GM23338 (cell line): ENCODE results near the gene CCT5. TPM values are rescaled to one million over a fixed set of nuclear protein-coding genes. Genes with fewer than 3 reads are reported as not detected.

Source experiments
- ATAC-seq: fragments of 200-7000 bp; cut with Tn5 transposase; 3 replicates; pipeline ENCODE4 v1.9.1; 2020
- DNase-seq: peaks from one replicate; pipeline ENCODE4 v3.0.0-alpha.2; 2015; ENCODE audit warnings: low spot score
- H2AFZ ChIP-seq: fragments of 200-600 bp; sonication (generic); 2 replicates; pipeline ENCODE4 v1.8.0; 2016; ENCODE audit warnings: antibody characterized with exemption, mild to moderate bottlenecking, moderate library complexity
- H3F3A ChIP-seq: fragments of 200-600 bp; sonication (generic); replicated peaks from 2 replicates; pipeline ENCODE4 v1.8.0; 2017; ENCODE audit warnings: antibody characterized with exemption, mixed run types, low read depth
- H3K27ac ChIP-seq: fragments of 200-600 bp; sonication (generic); 2 replicates; pipeline ENCODE4 v1.6.1; 2016; ENCODE audit warnings: low read depth
- H3K27me3 ChIP-seq: fragments of 200-600 bp; sonication (generic); 2 replicates; pipeline ENCODE4 v1.8.0; 2016; ENCODE audit warnings: mild to moderate bottlenecking, mixed run types, moderate library complexity; ENCODE audit not compliant: insufficient read depth
- H3K36me3 ChIP-seq: fragments of 200-600 bp; sonication (generic); 2 replicates; pipeline ENCODE4 v1.8.0; 2016; ENCODE audit warnings: mild to moderate bottlenecking; ENCODE audit not compliant: insufficient read depth
- H3K4me1 ChIP-seq: fragments of 200-600 bp; sonication (generic); 2 replicates; pipeline ENCODE4 v1.8.0; 2016; ENCODE audit warnings: mild to moderate bottlenecking, moderate library complexity; ENCODE audit not compliant: insufficient read depth
- H3K4me2 ChIP-seq: fragments of 200-600 bp; sonication (generic); 2 replicates; pipeline ENCODE4 v1.7.1; 2017; ENCODE audit warnings: mixed run types
- H3K4me3 ChIP-seq: fragments of 200-600 bp; sonication (generic); 2 replicates; pipeline ENCODE4 v1.6.1; 2016; ENCODE audit warnings: mixed run types
- H3K79me2 ChIP-seq: fragments of 200-600 bp; sonication (generic); replicated peaks from 2 replicates; pipeline ENCODE4 v1.8.0; 2017; ENCODE audit warnings: mild to moderate bottlenecking; ENCODE audit not compliant: insufficient read depth
- H3K9me2 ChIP-seq: fragments of 200-600 bp; sonication (generic); 2 replicates; pipeline ENCODE4 v1.8.0; 2017; ENCODE audit not compliant: insufficient read depth
- H4K20me1 ChIP-seq: fragments of 200-600 bp; sonication (generic); replicated peaks from 2 replicates; pipeline ENCODE4 v1.8.0; 2017; ENCODE audit warnings: mild to moderate bottlenecking; ENCODE audit not compliant: insufficient read depth
- H3K27ac Mint-ChIP-seq: 2 replicates; pipeline ENCODE4 v1.8.0; 2020; ENCODE audit warnings: inconsistent platforms, mild to moderate bottlenecking, moderate library complexity, mixed read lengths
- H3K27me3 Mint-ChIP-seq: 3 replicates; pipeline ENCODE4 v1.8.0; 2022; ENCODE audit warnings: low read depth, mild to moderate bottlenecking, moderate library complexity, mixed read lengths, inconsistent platforms; ENCODE audit not compliant: insufficient read depth, poor library complexity
- H3K36me3 Mint-ChIP-seq: 3 replicates; pipeline ENCODE4 v1.8.0; 2021; ENCODE audit warnings: low read depth, mild to moderate bottlenecking, inconsistent platforms, moderate library complexity, mixed read lengths
- H3K4me1 Mint-ChIP-seq: 3 replicates; pipeline ENCODE4 v1.8.0; 2020; ENCODE audit warnings: mild to moderate bottlenecking, inconsistent platforms, mixed read lengths
- H3K4me3 Mint-ChIP-seq: 3 replicates; pipeline ENCODE4 v1.8.0; 2021; ENCODE audit warnings: moderate library complexity, mild to moderate bottlenecking, inconsistent platforms, mixed read lengths
- H3K9me3 Mint-ChIP-seq: 3 replicates; pipeline ENCODE4 v1.8.0; 2020; ENCODE audit warnings: moderate library complexity, mild to moderate bottlenecking, inconsistent platforms, mixed read lengths
- CREB1 ChIP-seq: fragments of 250-450 bp; sonication (Bioruptor Pico); IDR thresholded peaks from 2 replicates; pipeline ENCODE4 v1.5.0; 2020; ENCODE audit warnings: low read depth, mild to moderate bottlenecking, moderate library complexity
- EZH2 ChIP-seq: fragments of 200-600 bp; sonication (generic); IDR thresholded peaks from one replicate; pipeline ENCODE4 v1.8.0; 2017; ENCODE audit warnings: antibody characterized with exemption, mild to moderate bottlenecking, low read depth; ENCODE audit not compliant: unreplicated experiment
- EZH2phosphoT487 ChIP-seq: fragments of 200-600 bp; sonication (generic); IDR thresholded peaks from one replicate; pipeline ENCODE4 v1.8.1; 2018; ENCODE audit warnings: antibody characterized with exemption; ENCODE audit not compliant: unreplicated experiment
- POLR2AphosphoS5 ChIP-seq: IDR thresholded peaks from 2 replicates; pipeline ENCODE4 v1.6.1; 2016; ENCODE audit warnings: antibody characterized with exemption, low read depth
- STAT1 ChIP-seq: IDR thresholded peaks from one replicate; pipeline ENCODE4 v1.6.1; 2016; ENCODE audit warnings: antibody characterized with exemption; ENCODE audit not compliant: unreplicated experiment
- ZNF114 ChIP-seq: fragments of 250-450 bp; sonication (Bioruptor Pico); IDR thresholded peaks from 2 replicates; pipeline ENCODE4 v1.5.0; 2020; ENCODE audit warnings: mild to moderate bottlenecking, moderate library complexity
- polyA plus RNA-seq: library from polyadenylated mRNA; unstranded; fragments of >200 nt; fragmentation: Nextera tagmentation; extraction: Ambion mirVana; gene quantifications from 2 replicates; pipeline ENCODE4 v1.2.1, GENCODE V29; 2016
- total RNA-seq: library from RNA; depleted of rRNA; stranded (reverse); fragments of >200 nt; shearing (Covaris generic); gene quantifications from 2 replicates; pipeline ENCODE4 v1.2.3, GENCODE V29; 2014
- TF ChIP-seq, protein P1 (sequence below): IDR thresholded peaks from one replicate; pipeline ENCODE4 v1.6.1; 2018; ENCODE audit warnings: antibody characterized with exemption; ENCODE audit not compliant: unreplicated experiment
- TF ChIP-seq, protein P2 (sequence below), 2 experiments: fragments of 200-600 bp in 1 of 2; sonication (generic) in 1 of 2; conservative IDR thresholded peaks; 2 replicates each; pipeline versions ENCODE4 v1.5.1 to v1.6.1; 2016 to 2017; ENCODE audit warnings: antibody characterized with exemption in 2 of 2, low read depth in 2 of 2, mild to moderate bottlenecking in 2 of 2, moderate library complexity in 1 of 2
- TF ChIP-seq, protein P3 (sequence below): IDR thresholded peaks from 2 replicates; pipeline ENCODE4 v1.6.1; 2016; ENCODE audit warnings: antibody characterized with exemption

Gene CCT5
- total and polyA plus RNA-seq, 2 experiments from 2014 or later = 576 to 661 TPM

DNA sequence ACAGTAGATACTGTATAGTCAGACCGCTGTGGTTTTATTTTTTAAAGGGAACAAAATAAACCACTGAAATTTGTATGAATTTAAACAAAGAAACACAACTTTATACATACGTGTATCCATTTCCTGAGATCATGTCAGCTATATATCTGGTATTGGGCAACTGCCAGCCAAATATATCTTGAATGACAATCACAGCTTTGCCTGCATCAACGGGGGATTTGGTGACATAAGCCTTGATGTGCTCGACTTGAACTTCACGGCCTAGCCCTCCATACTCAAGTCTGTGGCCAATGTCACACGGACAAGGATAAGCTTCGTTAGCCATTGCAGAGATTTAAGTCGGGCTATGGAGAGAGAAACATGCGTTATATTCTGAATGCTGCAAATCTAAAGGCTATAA, 40.4 kb downstream of the CCT5 start:
- peaks cover 9% of the 10 kb centered on the region for H3K27me3 Mint-ChIP-seq
- Histone ChIP-seq H3K9me2 (no peaks in the 10 kb centered on the region), H2AFZ (no peak overlapping the region), H3K79me2 (no peaks in the 10 kb centered on the region; the same call in 1 of the 2 replicates), H3K36me3 (no peaks in the 10 kb centered on the region), H3K4me3 (no peak overlapping the region), H3F3A (0 out of 2 replicates have a peak, but pooled peaks cover 3% of the 10 kb centered on the region), H4K20me1 (no peaks in the 10 kb centered on the region), H3K27me3 (no peaks in the 10 kb centered on the region), H3K4me1 (no peaks in the 10 kb centered on the region), H3K27ac (no peak overlapping the region), H3K4me2 (no peak overlapping the region)
- H3K4me1 Mint-ChIP-seq = peaks cover 9% of the 10 kb centered on the region
- no peak for DNase-seq
- H3K4me3 Mint-ChIP-seq = no peak overlapping the region
- H3K9me3 Mint-ChIP-seq = peaks cover 4% of the 10 kb centered on the region; the same call in 1 of the 3 replicates
- no peak for ATAC-seq
- TF ChIP-seq EZH2 (no peak), EZH2phosphoT487 (no peak), STAT1 (no peak), POLR2AphosphoS5 (no peak), CREB1 (CRISPR knock-in tag) (no peak), ZNF114 (CRISPR knock-in tag) (no peak)
- TF ChIP-seq, protein P1, sequence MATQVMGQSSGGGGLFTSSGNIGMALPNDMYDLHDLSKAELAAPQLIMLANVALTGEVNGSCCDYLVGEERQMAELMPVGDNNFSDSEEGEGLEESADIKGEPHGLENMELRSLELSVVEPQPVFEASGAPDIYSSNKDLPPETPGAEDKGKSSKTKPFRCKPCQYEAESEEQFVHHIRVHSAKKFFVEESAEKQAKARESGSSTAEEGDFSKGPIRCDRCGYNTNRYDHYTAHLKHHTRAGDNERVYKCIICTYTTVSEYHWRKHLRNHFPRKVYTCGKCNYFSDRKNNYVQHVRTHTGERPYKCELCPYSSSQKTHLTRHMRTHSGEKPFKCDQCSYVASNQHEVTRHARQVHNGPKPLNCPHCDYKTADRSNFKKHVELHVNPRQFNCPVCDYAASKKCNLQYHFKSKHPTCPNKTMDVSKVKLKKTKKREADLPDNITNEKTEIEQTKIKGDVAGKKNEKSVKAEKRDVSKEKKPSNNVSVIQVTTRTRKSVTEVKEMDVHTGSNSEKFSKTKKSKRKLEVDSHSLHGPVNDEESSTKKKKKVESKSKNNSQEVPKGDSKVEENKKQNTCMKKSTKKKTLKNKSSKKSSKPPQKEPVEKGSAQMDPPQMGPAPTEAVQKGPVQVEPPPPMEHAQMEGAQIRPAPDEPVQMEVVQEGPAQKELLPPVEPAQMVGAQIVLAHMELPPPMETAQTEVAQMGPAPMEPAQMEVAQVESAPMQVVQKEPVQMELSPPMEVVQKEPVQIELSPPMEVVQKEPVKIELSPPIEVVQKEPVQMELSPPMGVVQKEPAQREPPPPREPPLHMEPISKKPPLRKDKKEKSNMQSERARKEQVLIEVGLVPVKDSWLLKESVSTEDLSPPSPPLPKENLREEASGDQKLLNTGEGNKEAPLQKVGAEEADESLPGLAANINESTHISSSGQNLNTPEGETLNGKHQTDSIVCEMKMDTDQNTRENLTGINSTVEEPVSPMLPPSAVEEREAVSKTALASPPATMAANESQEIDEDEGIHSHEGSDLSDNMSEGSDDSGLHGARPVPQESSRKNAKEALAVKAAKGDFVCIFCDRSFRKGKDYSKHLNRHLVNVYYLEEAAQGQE = no peak
- TF ChIP-seq, protein P2, sequence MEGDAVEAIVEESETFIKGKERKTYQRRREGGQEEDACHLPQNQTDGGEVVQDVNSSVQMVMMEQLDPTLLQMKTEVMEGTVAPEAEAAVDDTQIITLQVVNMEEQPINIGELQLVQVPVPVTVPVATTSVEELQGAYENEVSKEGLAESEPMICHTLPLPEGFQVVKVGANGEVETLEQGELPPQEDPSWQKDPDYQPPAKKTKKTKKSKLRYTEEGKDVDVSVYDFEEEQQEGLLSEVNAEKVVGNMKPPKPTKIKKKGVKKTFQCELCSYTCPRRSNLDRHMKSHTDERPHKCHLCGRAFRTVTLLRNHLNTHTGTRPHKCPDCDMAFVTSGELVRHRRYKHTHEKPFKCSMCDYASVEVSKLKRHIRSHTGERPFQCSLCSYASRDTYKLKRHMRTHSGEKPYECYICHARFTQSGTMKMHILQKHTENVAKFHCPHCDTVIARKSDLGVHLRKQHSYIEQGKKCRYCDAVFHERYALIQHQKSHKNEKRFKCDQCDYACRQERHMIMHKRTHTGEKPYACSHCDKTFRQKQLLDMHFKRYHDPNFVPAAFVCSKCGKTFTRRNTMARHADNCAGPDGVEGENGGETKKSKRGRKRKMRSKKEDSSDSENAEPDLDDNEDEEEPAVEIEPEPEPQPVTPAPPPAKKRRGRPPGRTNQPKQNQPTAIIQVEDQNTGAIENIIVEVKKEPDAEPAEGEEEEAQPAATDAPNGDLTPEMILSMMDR (conservative IDR thresholded peaks at IDR 0.05; ENCODE audit: low read depth in 2 of 2) = no peak
- no peak overlapping the region for H3K27ac Mint-ChIP-seq
- H3K36me3 Mint-ChIP-seq = peaks cover 37% of the 10 kb centered on the region

DNA sequence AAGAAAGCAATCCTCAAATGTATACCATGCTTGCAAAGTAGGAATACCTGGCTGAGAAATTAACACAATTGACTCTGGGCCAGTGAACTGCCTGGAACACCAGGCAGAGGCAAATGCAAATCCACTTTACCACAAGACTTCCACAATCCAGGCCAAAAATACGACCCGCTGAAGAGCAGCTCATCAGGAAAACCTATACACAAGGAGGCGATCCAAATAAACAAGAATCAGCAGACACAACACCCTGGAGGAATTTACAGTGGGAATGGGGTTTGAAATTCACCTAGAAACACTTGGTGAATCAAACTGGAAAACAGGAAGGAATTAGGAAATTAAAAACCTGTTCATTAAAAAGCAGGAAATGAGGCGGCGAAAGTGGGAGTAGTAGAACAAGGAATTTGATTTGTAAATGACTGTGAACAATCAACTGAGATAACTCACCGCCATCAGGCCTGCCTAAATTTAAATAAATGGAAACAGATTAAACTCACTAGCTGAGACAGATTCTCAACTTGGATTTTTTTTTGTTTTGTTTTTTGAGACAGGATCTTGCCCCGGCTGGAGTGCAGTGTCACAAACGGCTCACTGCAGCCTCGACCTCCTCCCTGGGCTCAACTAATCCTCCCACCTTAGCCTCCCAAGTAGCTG, 41.7 kb downstream of the CCT5 start:
- Mint-ChIP-seq H3K27ac (no peak overlapping the region), H3K4me1 (peaks cover 9% of the 10 kb centered on the region)
- no peak for TF ChIP-seq STAT1
- TF ChIP-seq, protein P2 (conservative IDR thresholded peaks at IDR 0.05; ENCODE audit: low read depth in 2 of 2) = no peak
- TF ChIP-seq, protein P3, sequence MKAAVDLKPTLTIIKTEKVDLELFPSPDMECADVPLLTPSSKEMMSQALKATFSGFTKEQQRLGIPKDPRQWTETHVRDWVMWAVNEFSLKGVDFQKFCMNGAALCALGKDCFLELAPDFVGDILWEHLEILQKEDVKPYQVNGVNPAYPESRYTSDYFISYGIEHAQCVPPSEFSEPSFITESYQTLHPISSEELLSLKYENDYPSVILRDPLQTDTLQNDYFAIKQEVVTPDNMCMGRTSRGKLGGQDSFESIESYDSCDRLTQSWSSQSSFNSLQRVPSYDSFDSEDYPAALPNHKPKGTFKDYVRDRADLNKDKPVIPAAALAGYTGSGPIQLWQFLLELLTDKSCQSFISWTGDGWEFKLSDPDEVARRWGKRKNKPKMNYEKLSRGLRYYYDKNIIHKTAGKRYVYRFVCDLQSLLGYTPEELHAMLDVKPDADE = no peak

More for the DNA sequence above, 41.7 kb downstream of the CCT5 start:
- Mint-ChIP-seq H3K9me3 (peaks cover 4% of the 10 kb centered on the region; the same call in 1 of the 3 replicates), H3K36me3 (peaks cover 30% of the 10 kb centered on the region), H3K4me3 (no peak overlapping the region), H3K27me3 (peaks cover 9% of the 10 kb centered on the region)
- no peaks in the 10 kb centered on the region for H3K36me3 ChIP-seq
- no peaks in the 10 kb centered on the region for H3K4me1 ChIP-seq
- no peak overlapping the region for H2AFZ ChIP-seq
- H4K20me1 ChIP-seq = no peaks in the 10 kb centered on the region
- ATAC-seq (no peak), DNase-seq (no peak)
- 0 out of 2 replicates have a peak overlapping the region, but pooled peaks have one; percentile 26 for H3K27ac ChIP-seq
- H3K4me3 ChIP-seq = no peak overlapping the region
- H3F3A ChIP-seq = 0 out of 2 replicates have a peak, but pooled peaks cover 3% of the 10 kb centered on the region
- no peaks in the 10 kb centered on the region for H3K27me3 ChIP-seq
- H3K79me2 ChIP-seq = no peaks in the 10 kb centered on the region; the same call in 1 of the 2 replicates
- H3K9me2 ChIP-seq = no peaks in the 10 kb centered on the region
- H3K4me2 ChIP-seq = no peak overlapping the region
